H9 (cell line): ENCODE data around the gene PALM3. TPM values are rescaled to one million over a fixed set of nuclear protein-coding genes. Genes with fewer than 3 reads are reported as not detected.
A peak's percentile ranks its signal among the peaks of the same experiment; 100 is the strongest.

Source experiments
- DNase-seq: peaks from one replicate; pipeline ENCODE4 v3.0.0-alpha.2; 2017
- H2AFZ ChIP-seq: one replicate; pipeline ENCODE4 v1.6.1; 2013; ENCODE audit warnings: mild to moderate bottlenecking, low read length, control low read depth, moderate library complexity
- H2AK5ac ChIP-seq: 2 replicates; pipeline ENCODE4 v1.6.1; 2013; ENCODE audit warnings: low read length, control low read depth, mixed read lengths; ENCODE audit not compliant: insufficient read length
- H2BK120ac ChIP-seq: one replicate; pipeline ENCODE4 v1.6.1; 2013; ENCODE audit warnings: low read depth, mild to moderate bottlenecking, low read length, control low read depth, inconsistent platforms; ENCODE audit not compliant: poor library complexity, severe bottlenecking
- H2BK12ac ChIP-seq: 2 replicates; pipeline ENCODE4 v1.6.1; 2013; ENCODE audit warnings: low read length, control low read depth, mixed read lengths, low read depth; ENCODE audit not compliant: insufficient read length
- H2BK15ac ChIP-seq: 2 replicates; pipeline ENCODE4 v1.6.1; 2013; ENCODE audit warnings: low read depth, low read length, control low read depth
- H2BK20ac ChIP-seq: one replicate; pipeline ENCODE4 v1.6.1; 2013; ENCODE audit warnings: low read depth, mild to moderate bottlenecking, low read length, control low read depth, inconsistent platforms; ENCODE audit not compliant: poor library complexity, severe bottlenecking
- H2BK5ac ChIP-seq: 2 replicates; pipeline ENCODE4 v1.6.1; 2013; ENCODE audit warnings: low read length, control low read depth, mixed read lengths; ENCODE audit not compliant: insufficient read length
- H3K14ac ChIP-seq: 2 replicates; pipeline ENCODE4 v1.6.1; 2013; ENCODE audit warnings: low read length, control low read depth; ENCODE audit not compliant: insufficient read depth
- H3K18ac ChIP-seq: 2 replicates; pipeline ENCODE4 v1.6.1; 2013; ENCODE audit warnings: low read depth, mild to moderate bottlenecking, mixed read lengths, low read length, control low read depth; ENCODE audit not compliant: insufficient read length
- H3K23ac ChIP-seq: 2 replicates; pipeline ENCODE4 v1.6.1; 2013; ENCODE audit warnings: low read length, control low read depth, mixed read lengths, low read depth; ENCODE audit not compliant: insufficient read length
- H3K23me2 ChIP-seq: 2 replicates; pipeline ENCODE4 v1.6.1; 2013; ENCODE audit warnings: low read depth, mild to moderate bottlenecking, mixed read lengths, low read length, control low read depth; ENCODE audit not compliant: insufficient read length, poor library complexity, severe bottlenecking
- H3K27ac ChIP-seq: 2 replicates; pipeline ENCODE4 v1.5.1; 2013; ENCODE audit warnings: low read length, control low read depth, mixed read lengths, low read depth; ENCODE audit not compliant: insufficient read length
- H3K27me3 ChIP-seq: 2 replicates; pipeline ENCODE4 v1.6.1; 2013; ENCODE audit warnings: low read length, control low read depth, inconsistent platforms; ENCODE audit not compliant: insufficient read depth
- H3K4ac ChIP-seq: 2 replicates; pipeline ENCODE4 v1.6.1; 2013; ENCODE audit warnings: low read depth, mild to moderate bottlenecking, control low read depth, inconsistent platforms, low read length, moderate library complexity
- H3K4me1 ChIP-seq: 2 replicates; pipeline ENCODE4 v1.6.1; 2013; ENCODE audit warnings: low read length, control low read depth, inconsistent platforms; ENCODE audit not compliant: insufficient read depth
- H3K4me2 ChIP-seq: 2 replicates; pipeline ENCODE4 v1.6.1; 2013; ENCODE audit warnings: low read length, control low read depth, mixed read lengths; ENCODE audit not compliant: insufficient read length, insufficient read depth
- H3K56ac ChIP-seq: 2 replicates; pipeline ENCODE4 v1.6.1; 2013; ENCODE audit warnings: low read depth, mild to moderate bottlenecking, mixed read lengths, low read length, control low read depth; ENCODE audit not compliant: insufficient read length
- H3K79me1 ChIP-seq: 2 replicates; pipeline ENCODE4 v1.6.1; 2013; ENCODE audit warnings: low read depth, mild to moderate bottlenecking, moderate library complexity, low read length, control low read depth, inconsistent platforms; ENCODE audit not compliant: insufficient read depth, poor library complexity, severe bottlenecking
- H3K79me2 ChIP-seq: 2 replicates; pipeline ENCODE4 v1.6.1; 2013; ENCODE audit warnings: low read length, control low read depth, inconsistent platforms; ENCODE audit not compliant: insufficient read depth
- H3K9ac ChIP-seq: 2 replicates; pipeline ENCODE4 v1.6.1; 2013; ENCODE audit warnings: low read length, control low read depth, mixed read lengths; ENCODE audit not compliant: insufficient read length; ENCODE audit errors: extremely low read depth
- H3K9me3 ChIP-seq: one replicate; pipeline ENCODE4 v1.6.1; 2013; ENCODE audit warnings: low read depth, low read length, inconsistent platforms; ENCODE audit not compliant: control insufficient read depth
- H3T11ph ChIP-seq: one replicate; pipeline ENCODE4 v1.6.1; 2013; ENCODE audit warnings: mild to moderate bottlenecking, low read length, control low read depth, inconsistent platforms
- H4K20me1 ChIP-seq: one replicate; pipeline ENCODE4 v1.6.1; 2013; ENCODE audit not compliant: control insufficient read depth, insufficient read length, insufficient read depth
- H4K5ac ChIP-seq: 2 replicates; pipeline ENCODE4 v1.6.1; 2013; ENCODE audit warnings: low read depth, mild to moderate bottlenecking, mixed read lengths, low read length, control low read depth; ENCODE audit not compliant: insufficient read length
- H4K8ac ChIP-seq: replicated peaks from 2 replicates; pipeline ENCODE4 v1.6.1; 2013; ENCODE audit warnings: low read length, control low read depth, mixed read lengths, low read depth; ENCODE audit not compliant: insufficient read length
- H4K91ac ChIP-seq: 2 replicates; pipeline ENCODE4 v1.6.1; 2013; ENCODE audit warnings: low read depth, mild to moderate bottlenecking, moderate library complexity, mixed read lengths, low read length, control low read depth; ENCODE audit not compliant: insufficient read length
- H3K27ac Mint-ChIP-seq, 3 experiments: 2 replicates in 2 of 3; 3 replicates in 1 of 3; pipeline ENCODE4 v1.8.0; 2020 to 2021; ENCODE audit warnings: mixed read lengths in 3 of 3, mild to moderate bottlenecking in 1 of 3, moderate library complexity in 1 of 3
- H3K27me3 Mint-ChIP-seq: 2 replicates; pipeline ENCODE4 v1.8.0; 2021; ENCODE audit warnings: low read depth, mild to moderate bottlenecking, moderate library complexity, mixed read lengths
- H3K36me3 Mint-ChIP-seq, 3 experiments: 2 replicates in 2 of 3; 3 replicates in 1 of 3; pipeline ENCODE4 v1.8.0; 2020 to 2021; ENCODE audit warnings: low read depth in 3 of 3, mixed read lengths in 3 of 3; ENCODE audit not compliant: insufficient read depth in 1 of 3
- H3K4me1 Mint-ChIP-seq, 2 experiments: 2 replicates each; pipeline ENCODE4 v1.8.0; 2020; ENCODE audit warnings: mixed read lengths in 2 of 2
- H3K4me3 Mint-ChIP-seq, 2 experiments: 2 replicates in 1 of 2; 3 replicates in 1 of 2; pipeline ENCODE4 v1.8.0; 2020 to 2021; ENCODE audit warnings: mild to moderate bottlenecking in 2 of 2, mixed read lengths in 2 of 2, moderate library complexity in 1 of 2
- H3K9me3 Mint-ChIP-seq, 2 experiments: 2 replicates in 1 of 2; 3 replicates in 1 of 2; pipeline ENCODE4 v1.8.0; 2020; ENCODE audit warnings: mild to moderate bottlenecking in 2 of 2, mixed read lengths in 2 of 2, moderate library complexity in 1 of 2
- CTCF ChIP-seq: fragments of 200-600 bp; sonication (generic); conservative IDR thresholded peaks from 3 replicates; pipeline ENCODE4 v1.8.0; 2021; ENCODE audit warnings: antibody characterized with exemption, mild to moderate bottlenecking
- WGBS: extraction: QIAGEN DNeasy Blood & Tissue Kit; methylation state at CpG from one replicate; pipeline ENCODE4 v1.1.7; 2013; ENCODE audit warnings: missing lambda C conversion rate, low lambda C conversion rate, mixed read lengths; ENCODE audit not compliant: insufficient read length; ENCODE audit errors: extremely low coverage; 5-methylcytosine and 5-hydroxymethylcytosine counted together
- total RNA-seq: library from RNA; stranded (reverse); gene quantifications from 2 replicates; pipeline ENCODE4 v1.2.1, GENCODE V29; 2021

PALM3 gene
- total RNA-seq, 1 experiment from 2014 or later = 11.5 TPM

- peak overlapping the region; percentile 38 for H3K4me2 ChIP-seq
- no peaks in the 10 kb centered on the region for H3K79me2 ChIP-seq
Observed at GRCh38 chr19:14058182-14059092, 3.4 kb downstream of the PALM3 start.

More at GRCh38 chr19:14058182-14059092, 3.4 kb downstream of the PALM3 start:
- no peak overlapping the region for H3T11ph ChIP-seq
- no peaks in the 10 kb centered on the region; the same call in 1 of the 2 replicates for H3K4me1 ChIP-seq
- H3K56ac ChIP-seq = no peak overlapping the region
- H4K8ac ChIP-seq = no peak overlapping the region
- H4K91ac ChIP-seq = no peak overlapping the region
- peak overlapping the region; percentile 69 to 93 for H3K4me3 Mint-ChIP-seq
- peaks cover 8% of the 10 kb centered on the region for H3K27me3 ChIP-seq
- no peak overlapping the region for H2BK15ac ChIP-seq
- no peak for TF ChIP-seq CTCF
- peaks cover 0 to 4% (median 2%) of the 10 kb centered on the region in 3 experiments; a peak in 3 of 7 replicates for H3K36me3 Mint-ChIP-seq
- peaks cover 9 to 23% of the 10 kb centered on the region in 2 experiments for H3K4me1 Mint-ChIP-seq
- WGBS = 100% methylated on average over 1 of the region's 17 CpGs
- H2BK120ac ChIP-seq = no peak overlapping the region
- H3K9me3 ChIP-seq = no peaks in the 10 kb centered on the region
- H2AFZ ChIP-seq = no peak overlapping the region
- H3K14ac ChIP-seq = no peak overlapping the region
- H3K27me3 Mint-ChIP-seq = peaks cover 46% of the 10 kb centered on the region
- H2BK12ac ChIP-seq = no peak overlapping the region
- no peak overlapping the region for H3K27ac ChIP-seq
- H3K79me1 ChIP-seq = no peaks in the 10 kb centered on the region
- H2BK20ac ChIP-seq = no peak overlapping the region
- no peak overlapping the region for H4K5ac ChIP-seq
- H3K27ac Mint-ChIP-seq = no peak overlapping the region
- peaks cover 6% of the 10 kb centered on the region for H3K23me2 ChIP-seq
- no peak for DNase-seq
- H4K20me1 ChIP-seq = no peaks in the 10 kb centered on the region
- H2AK5ac ChIP-seq = no peak overlapping the region
- no peak overlapping the region for H3K9ac ChIP-seq
- no peak overlapping the region for H3K23ac ChIP-seq
- H3K9me3 Mint-ChIP-seq = no peaks in the 10 kb centered on the region; a peak in 2 of 5 replicates
- no peak overlapping the region for H3K18ac ChIP-seq
- no peak overlapping the region for H3K4ac ChIP-seq
- H2BK5ac ChIP-seq = no peak overlapping the region
